Nephron progenitor cell (in vitro differentiated cells): ENCODE measurements around the gene CHAT.

Experiments
- DNase-seq: peaks from one replicate; pipeline ENCODE4 v3.0.0; 2021
- H3K27ac Mint-ChIP-seq: 2 replicates; pipeline ENCODE4 v1.8.0; 2021; ENCODE audit warnings: mild to moderate bottlenecking, moderate library complexity, mixed read lengths
- H3K27me3 Mint-ChIP-seq: 2 replicates; pipeline ENCODE4 v1.8.0; 2021; ENCODE audit warnings: mild to moderate bottlenecking, low read depth, mixed read lengths; ENCODE audit not compliant: poor library complexity
- H3K36me3 Mint-ChIP-seq: 2 replicates; pipeline ENCODE4 v1.8.0; 2021; ENCODE audit warnings: low read depth, mixed read lengths
- H3K4me1 Mint-ChIP-seq: 2 replicates; pipeline ENCODE4 v1.8.0; 2021; ENCODE audit warnings: mixed read lengths
- H3K4me3 Mint-ChIP-seq: 2 replicates; pipeline ENCODE4 v1.8.0; 2021; ENCODE audit warnings: mild to moderate bottlenecking, moderate library complexity, mixed read lengths
- H3K9me3 Mint-ChIP-seq: 2 replicates; pipeline ENCODE4 v1.8.0; 2021; ENCODE audit warnings: mild to moderate bottlenecking, moderate library complexity, mixed read lengths
- TF ChIP-seq, protein P1 (sequence below): fragments of 200-600 bp; sonication (generic); IDR thresholded peaks from 2 replicates; pipeline ENCODE4 v1.5.0; 2021; ENCODE audit warnings: antibody characterized with exemption

The CHAT gene

DNA sequence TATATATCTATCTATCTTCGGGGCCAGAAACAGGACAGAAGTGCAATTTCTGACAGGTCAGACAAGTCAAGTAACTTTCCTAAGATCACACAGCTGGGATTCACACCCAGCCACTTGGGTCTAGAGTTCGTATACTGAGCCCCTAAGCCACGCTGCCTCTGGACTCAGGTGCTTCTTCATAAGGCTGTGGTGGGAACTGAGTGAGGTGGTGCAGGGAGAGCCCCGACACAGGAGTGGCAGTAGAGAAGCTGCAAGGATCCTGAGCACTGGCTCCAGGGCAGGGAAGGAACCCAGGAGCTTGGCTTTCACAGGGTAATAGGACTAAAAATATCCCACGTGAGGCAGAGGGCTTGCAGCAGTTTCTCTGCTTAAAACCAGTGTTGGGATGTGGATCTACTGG is 99.4 kb downstream of the CHAT start:
- peaks cover 22% of the 10 kb centered on the region for H3K9me3 Mint-ChIP-seq
- H3K36me3 Mint-ChIP-seq = no peaks in the 10 kb centered on the region
- no peak for DNase-seq
- TF ChIP-seq, protein P1, sequence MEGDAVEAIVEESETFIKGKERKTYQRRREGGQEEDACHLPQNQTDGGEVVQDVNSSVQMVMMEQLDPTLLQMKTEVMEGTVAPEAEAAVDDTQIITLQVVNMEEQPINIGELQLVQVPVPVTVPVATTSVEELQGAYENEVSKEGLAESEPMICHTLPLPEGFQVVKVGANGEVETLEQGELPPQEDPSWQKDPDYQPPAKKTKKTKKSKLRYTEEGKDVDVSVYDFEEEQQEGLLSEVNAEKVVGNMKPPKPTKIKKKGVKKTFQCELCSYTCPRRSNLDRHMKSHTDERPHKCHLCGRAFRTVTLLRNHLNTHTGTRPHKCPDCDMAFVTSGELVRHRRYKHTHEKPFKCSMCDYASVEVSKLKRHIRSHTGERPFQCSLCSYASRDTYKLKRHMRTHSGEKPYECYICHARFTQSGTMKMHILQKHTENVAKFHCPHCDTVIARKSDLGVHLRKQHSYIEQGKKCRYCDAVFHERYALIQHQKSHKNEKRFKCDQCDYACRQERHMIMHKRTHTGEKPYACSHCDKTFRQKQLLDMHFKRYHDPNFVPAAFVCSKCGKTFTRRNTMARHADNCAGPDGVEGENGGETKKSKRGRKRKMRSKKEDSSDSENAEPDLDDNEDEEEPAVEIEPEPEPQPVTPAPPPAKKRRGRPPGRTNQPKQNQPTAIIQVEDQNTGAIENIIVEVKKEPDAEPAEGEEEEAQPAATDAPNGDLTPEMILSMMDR = no peak
- H3K27me3 Mint-ChIP-seq = peaks cover 29% of the 10 kb centered on the region
- no peak overlapping the region for H3K4me3 Mint-ChIP-seq
- H3K27ac Mint-ChIP-seq = no peak overlapping the region
- H3K4me1 Mint-ChIP-seq = no peaks in the 10 kb centered on the region
